Retinal pigment epithelial cell (primary cell): ENCODE results near the gene MAD1L1.
A peak's percentile ranks its signal among the peaks of the same experiment; 100 is the strongest.

Source experiments
- DNase-seq: peaks from one replicate; pipeline ENCODE4 v3.0.0-alpha.2; 2010; ENCODE audit warnings: low read depth
- H3K4me3 ChIP-seq: 2 replicates; pipeline ENCODE4 v1.5.1; 2011; ENCODE audit warnings: mild to moderate bottlenecking, low read length, control low read depth, moderate library complexity
- TF ChIP-seq, protein P1 (sequence below): conservative IDR thresholded peaks from 2 replicates; pipeline ENCODE4 v1.5.1; 2011; ENCODE audit warnings: low read depth, low read length, control low read depth, inconsistent platforms

Gene MAD1L1

DNA sequence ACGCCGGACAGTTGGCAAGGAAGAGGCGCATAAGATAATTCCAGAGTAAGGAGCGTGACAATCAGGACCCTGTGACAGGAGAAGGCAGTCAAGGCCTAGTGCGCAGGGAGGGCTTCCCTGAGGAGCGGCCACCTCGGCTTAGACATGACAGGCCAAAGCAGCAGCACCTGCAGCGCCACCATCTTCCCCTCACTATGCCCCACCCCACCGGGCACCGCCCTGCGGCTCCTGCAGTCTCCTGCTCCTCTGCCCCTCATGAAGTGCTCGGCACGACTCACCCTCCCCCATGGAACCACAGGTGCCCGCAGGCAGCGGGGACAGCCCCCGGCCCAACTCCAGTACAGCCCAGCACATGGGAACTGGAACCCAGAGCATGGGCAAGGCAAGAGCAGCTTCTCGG lies 11.8 kb downstream of the MAD1L1 start:
- DNase-seq: no peak
- no peak overlapping the region for H3K4me3 ChIP-seq
- TF ChIP-seq, protein P1, sequence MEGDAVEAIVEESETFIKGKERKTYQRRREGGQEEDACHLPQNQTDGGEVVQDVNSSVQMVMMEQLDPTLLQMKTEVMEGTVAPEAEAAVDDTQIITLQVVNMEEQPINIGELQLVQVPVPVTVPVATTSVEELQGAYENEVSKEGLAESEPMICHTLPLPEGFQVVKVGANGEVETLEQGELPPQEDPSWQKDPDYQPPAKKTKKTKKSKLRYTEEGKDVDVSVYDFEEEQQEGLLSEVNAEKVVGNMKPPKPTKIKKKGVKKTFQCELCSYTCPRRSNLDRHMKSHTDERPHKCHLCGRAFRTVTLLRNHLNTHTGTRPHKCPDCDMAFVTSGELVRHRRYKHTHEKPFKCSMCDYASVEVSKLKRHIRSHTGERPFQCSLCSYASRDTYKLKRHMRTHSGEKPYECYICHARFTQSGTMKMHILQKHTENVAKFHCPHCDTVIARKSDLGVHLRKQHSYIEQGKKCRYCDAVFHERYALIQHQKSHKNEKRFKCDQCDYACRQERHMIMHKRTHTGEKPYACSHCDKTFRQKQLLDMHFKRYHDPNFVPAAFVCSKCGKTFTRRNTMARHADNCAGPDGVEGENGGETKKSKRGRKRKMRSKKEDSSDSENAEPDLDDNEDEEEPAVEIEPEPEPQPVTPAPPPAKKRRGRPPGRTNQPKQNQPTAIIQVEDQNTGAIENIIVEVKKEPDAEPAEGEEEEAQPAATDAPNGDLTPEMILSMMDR: no peak

- TF ChIP-seq, protein P1: no peak
- DNase-seq: no peak
- H3K4me3 ChIP-seq: no peak overlapping the region
Observed at GRCh38 chr7:2220506-2220905, 12.2 kb downstream of the MAD1L1 start.

GRCh38 chr7:2220030-2220429 lies 12.7 kb downstream of the MAD1L1 start:
- TF ChIP-seq, protein P1: no peak
- H3K4me3 ChIP-seq: no peak overlapping the region
- no peak for DNase-seq

- H3K4me3 ChIP-seq: no peak overlapping the region
- no peak for DNase-seq
- TF ChIP-seq, protein P1: no peak
Observed at GRCh38 chr7:2219606-2220005, 13.1 kb downstream of the MAD1L1 start.

GRCh38 chr7:2219136-2219535 lies 13.6 kb downstream of the MAD1L1 start:
- DNase-seq: no peak
- no peak overlapping the region for H3K4me3 ChIP-seq
- TF ChIP-seq, protein P1: no peak

- DNase-seq: no peak
- TF ChIP-seq, protein P1: no peak
- no peak overlapping the region for H3K4me3 ChIP-seq
Observed at GRCh38 chr7:2218444-2218785, 14.3 kb downstream of the MAD1L1 start.

DNA sequence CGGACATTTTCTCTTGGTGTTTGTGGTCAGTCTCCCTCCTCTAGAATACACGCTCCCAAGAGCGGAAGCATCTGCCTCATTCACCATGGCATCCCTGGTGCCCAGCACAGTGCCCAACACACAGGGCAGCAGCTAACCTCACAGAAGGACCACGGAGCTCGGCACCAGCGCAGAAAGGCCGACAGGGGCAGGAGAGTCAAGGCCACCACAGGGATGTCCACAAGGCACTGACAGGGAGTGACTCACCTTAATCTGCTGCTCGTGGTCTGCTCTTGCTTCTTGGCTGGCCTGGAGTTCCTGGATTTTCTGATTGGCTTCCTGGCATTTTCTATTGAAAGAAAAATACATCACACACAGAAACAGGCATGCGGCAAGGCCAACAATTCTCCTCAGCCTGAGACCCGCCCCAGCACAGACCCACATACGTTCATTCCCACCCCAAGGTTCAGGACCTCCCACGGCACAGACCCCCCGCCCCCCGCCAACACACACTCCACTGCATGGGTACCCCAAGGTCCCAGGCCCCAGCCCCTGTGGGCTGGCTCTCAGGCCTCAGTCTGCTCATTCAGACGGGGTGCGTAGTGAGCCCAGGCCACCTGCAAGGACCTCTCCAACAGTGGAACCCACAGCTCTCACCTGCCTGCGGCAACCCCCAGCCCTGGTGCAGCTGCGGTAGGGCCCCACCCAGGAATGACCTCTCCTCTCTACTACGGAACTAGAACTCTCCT lies 14.9 kb downstream of the MAD1L1 start:
- peak; percentile 14 for DNase-seq
- TF ChIP-seq, protein P1: peak; percentile 31
- H3K4me3 ChIP-seq: no peak overlapping the region
